Diencephalon (tissue), 1 donor: ENCODE results near the gene DUSP8. TPM values are rescaled to one million over a fixed set of nuclear protein-coding genes. Genes with fewer than 3 reads are reported as not detected.

Source experiments
- total RNA-seq: library from RNA; depleted of rRNA; stranded (reverse); fragments of >200 nt; gene quantifications from one replicate; pipeline ENCODE4 v1.2.3, GENCODE V29; 2014

The DUSP8 gene, protein sequence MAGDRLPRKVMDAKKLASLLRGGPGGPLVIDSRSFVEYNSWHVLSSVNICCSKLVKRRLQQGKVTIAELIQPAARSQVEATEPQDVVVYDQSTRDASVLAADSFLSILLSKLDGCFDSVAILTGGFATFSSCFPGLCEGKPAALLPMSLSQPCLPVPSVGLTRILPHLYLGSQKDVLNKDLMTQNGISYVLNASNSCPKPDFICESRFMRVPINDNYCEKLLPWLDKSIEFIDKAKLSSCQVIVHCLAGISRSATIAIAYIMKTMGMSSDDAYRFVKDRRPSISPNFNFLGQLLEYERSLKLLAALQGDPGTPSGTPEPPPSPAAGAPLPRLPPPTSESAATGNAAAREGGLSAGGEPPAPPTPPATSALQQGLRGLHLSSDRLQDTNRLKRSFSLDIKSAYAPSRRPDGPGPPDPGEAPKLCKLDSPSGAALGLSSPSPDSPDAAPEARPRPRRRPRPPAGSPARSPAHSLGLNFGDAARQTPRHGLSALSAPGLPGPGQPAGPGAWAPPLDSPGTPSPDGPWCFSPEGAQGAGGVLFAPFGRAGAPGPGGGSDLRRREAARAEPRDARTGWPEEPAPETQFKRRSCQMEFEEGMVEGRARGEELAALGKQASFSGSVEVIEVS
- 8.8 TPM for total RNA-seq

DNA sequence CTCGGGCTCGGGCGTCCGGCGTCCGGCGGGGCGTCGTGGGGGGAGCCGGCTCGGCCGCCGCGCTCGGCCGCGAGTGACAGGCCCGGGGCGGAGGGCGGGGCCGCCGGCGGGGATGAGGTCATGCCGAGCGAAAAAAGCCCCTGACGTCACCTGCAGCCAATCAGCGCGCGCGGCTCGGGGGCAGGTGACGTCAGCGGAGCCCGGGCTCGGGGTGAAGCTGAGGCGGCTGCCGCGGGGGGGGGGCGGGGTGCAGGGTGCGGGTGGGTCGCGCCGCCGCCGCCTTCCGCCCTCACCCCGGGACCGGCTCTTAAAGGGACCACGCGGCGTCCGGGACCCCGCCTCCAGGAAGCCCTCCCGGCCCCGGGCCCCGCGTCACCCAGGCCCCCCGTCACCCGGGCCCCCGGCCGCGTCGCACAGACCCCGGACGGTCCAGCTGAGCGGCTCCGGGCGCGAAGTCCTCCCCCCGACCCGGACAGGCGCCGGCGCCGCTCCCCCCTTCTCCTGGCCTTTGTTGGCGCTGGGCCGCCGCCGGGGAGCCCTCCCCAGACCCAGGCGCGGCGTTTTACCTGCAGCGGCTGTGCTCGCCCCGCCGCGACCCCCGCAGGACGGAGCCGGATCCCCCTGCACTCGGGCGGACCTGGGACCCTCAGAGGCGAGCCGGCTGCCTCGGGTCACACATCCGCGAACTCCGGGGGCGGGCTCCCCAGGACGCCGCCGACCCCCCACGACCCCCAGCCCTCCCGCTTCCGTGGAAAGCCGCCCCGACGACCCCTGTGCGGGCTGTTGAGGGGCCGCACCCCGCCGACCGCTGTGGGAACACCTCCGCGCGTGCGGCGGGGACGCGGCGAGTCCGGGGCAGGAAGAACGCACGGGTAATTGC is at the start of gene DUSP8:
Gene DUSP8 (minus strand): TSS at position 75 of the 880 bp plus-strand sequence. CDS start 6,445 bp downstream, outside the sequence.

DNA sequence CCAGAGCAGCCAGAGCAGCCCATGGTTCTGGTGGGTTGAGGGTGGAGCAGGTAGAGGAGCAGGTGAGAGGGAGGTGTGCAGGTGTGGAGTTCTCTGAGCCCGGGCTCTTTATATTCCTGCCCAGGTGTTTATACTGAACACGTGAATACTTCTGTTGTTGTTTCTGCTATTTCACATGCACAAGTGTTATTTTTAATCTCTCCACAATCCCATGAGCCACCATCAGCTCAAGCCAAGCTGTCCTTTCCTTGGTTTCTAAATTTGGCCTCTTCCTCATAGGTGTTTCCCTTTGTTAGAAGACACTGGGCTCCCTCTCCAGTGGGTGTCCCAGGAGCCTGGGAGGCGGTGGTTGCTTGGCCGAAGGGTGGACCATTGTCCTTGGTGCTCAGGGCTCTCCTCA is 36.3 kb upstream of the DUSP8 start, which contains the start of gene KRTAP5-3:
Gene KRTAP5-3 (minus strand): TSS at position 101 of the 400 bp plus-strand sequence. CDS start 78 bp downstream, at position 23.

GRCh38 chr11:1597994-1598380 is 25.9 kb upstream of the DUSP8 start, which contains the start of gene KRTAP5-2:
KRTAP5-2 (minus strand) TSS chr11:1598294; CDS start chr11:1598250, 44 bp downstream.

GRCh38 chr11:1584661-1585370 is 12.7 kb upstream of the DUSP8 start, which contains the start of gene KRTAP5-1:
KRTAP5-1 (minus strand) TSS chr11:1585283; CDS start chr11:1585249, 34 bp downstream.

Other genes starting within 250 kb of the DUSP8 start
- 43.1 TPM for gene BRSK2, start 182.3 kb downstream of the DUSP8 start, total RNA-seq
- gene MOB2, start 85.5 kb downstream of the DUSP8 start, total RNA-seq: 15.2 TPM
- not detected for gene KRTAP5-1, start 13.0 kb upstream of the DUSP8 start, total RNA-seq
- not detected for gene KRTAP5-2, start 26.0 kb upstream of the DUSP8 start, total RNA-seq
- not detected for gene KRTAP5-3, start 36.2 kb upstream of the DUSP8 start, total RNA-seq
- gene KRTAP5-4, start 49.9 kb upstream of the DUSP8 start, total RNA-seq: not detected
- not detected for gene KRTAP5-5, start 57.5 kb upstream of the DUSP8 start, total RNA-seq
- gene KRTAP5-6, start 124.9 kb upstream of the DUSP8 start, total RNA-seq: not detected
- 2.8 TPM for gene IFITM10, start 178.3 kb upstream of the DUSP8 start, total RNA-seq
- 55.8 TPM for gene CTSD, start 191.7 kb upstream of the DUSP8 start, total RNA-seq